AG04450 (cell line): Measurements from ENCODE around the gene PSTPIP1. TPM values are rescaled to one million over a fixed set of nuclear protein-coding genes. Genes with fewer than 3 reads are reported as not detected.

ENCODE experiments used
- CTCF ChIA-PET: fragments of 300-600, 350-600 bp; formaldehyde crosslinking; extraction: SDS; loops from one replicate; lab custom pipeline; 2022; ENCODE audit warnings: antibody characterized with exemption, inconsistent platforms; lab: Charles Lee
- POLR2A ChIA-PET: fragments of 350-600 bp; formaldehyde crosslinking; extraction: SDS; loops from one replicate; lab custom pipeline; 2021; ENCODE audit warnings: antibody characterized with exemption, inconsistent platforms; lab: Yijun Ruan, JAX
- DNase-seq: peaks from one replicate; pipeline ENCODE4 v3.0.0-alpha.2; 2011; ENCODE audit warnings: low read depth, low spot score
- H3K27ac ChIP-seq: one replicate; pipeline ENCODE4 v1.5.1; 2012; ENCODE audit warnings: low read depth, low read length, control low read depth
- H3K27me3 ChIP-seq: one replicate; pipeline ENCODE4 v1.6.0; 2012; ENCODE audit warnings: low read length; ENCODE audit not compliant: control insufficient read depth, insufficient read depth
- H3K4me3 ChIP-seq: 2 replicates; pipeline ENCODE4 v1.5.1; 2011; ENCODE audit warnings: mild to moderate bottlenecking, low read depth, low read length, control low read depth
- H3K9me3 ChIP-seq: 2 replicates; pipeline ENCODE4 v1.5.1; 2012; ENCODE audit warnings: low read length; ENCODE audit not compliant: control insufficient read depth, insufficient read depth
- CTCF ChIP-seq: IDR thresholded peaks from 2 replicates; pipeline ENCODE4 v1.5.1; 2011; ENCODE audit warnings: low read depth, low read length, control low read depth, inconsistent platforms
- polyA plus RNA-seq: library from polyadenylated mRNA; depleted of rRNA; stranded (reverse); fragments of >200 nt; gene quantifications from 2 replicates; pipeline ENCODE4 v1.2.3, GENCODE V29; 2011

Gene PSTPIP1
- polyA plus RNA-seq, 1 experiment: 0.21 TPM

GRCh38 chr15:77052556-77052955 lies 57.6 kb downstream of the PSTPIP1 start:
- DNase-seq: no peak
- Histone ChIP-seq H3K27me3 (no peaks in the 10 kb centered on the region), H3K9me3 (no peaks in the 10 kb centered on the region), H3K4me3 (no peak overlapping the region), H3K27ac (no peak overlapping the region)
- no peak for TF ChIP-seq CTCF
- ChIA-PET POLR2A (interaction anchor here (1.0 kb wide), 1 partner anchor 19 kb away, joined by 3 read pairs; the partner anchor contains the start of gene TSPAN3), CTCF (no interaction called here)

GRCh38 chr15:77053709-77054108 lies 58.8 kb downstream of the PSTPIP1 start:
- H3K27me3 ChIP-seq: no peaks in the 10 kb centered on the region
- POLR2A ChIA-PET: no interaction called here
- H3K27ac ChIP-seq: no peak overlapping the region
- no peak for DNase-seq
- H3K4me3 ChIP-seq: no peak overlapping the region
- H3K9me3 ChIP-seq: no peaks in the 10 kb centered on the region
- CTCF ChIA-PET: no interaction called here
- TF ChIP-seq CTCF: no peak

- Histone ChIP-seq H3K4me3 (no peak overlapping the region), H3K27me3 (no peaks in the 10 kb centered on the region), H3K27ac (no peak overlapping the region), H3K9me3 (no peaks in the 10 kb centered on the region)
- no peak for DNase-seq
- POLR2A ChIA-PET: interaction anchor here (1.1 kb wide), 1 partner anchor 9 kb away, joined by 3 read pairs; no protein-coding TSS in a partner anchor
- no peak for TF ChIP-seq CTCF
- CTCF ChIA-PET: interaction anchor here (1.0 to 1.1 kb wide), 3 partner anchors 12 to 486 kb away, joined by 3 to 6 read pairs (median 6); no protein-coding TSS in a partner anchor
These were observed 62.1 kb downstream of the PSTPIP1 start for GRCh38 chr15:77057072-77057471.

- ChIA-PET CTCF (no interaction called here), POLR2A (interaction anchor here (1.1 kb wide), 1 partner anchor 9 kb away, joined by 3 read pairs; no protein-coding TSS in a partner anchor)
- Histone ChIP-seq H3K27ac (no peak overlapping the region), H3K27me3 (no peaks in the 10 kb centered on the region), H3K9me3 (no peaks in the 10 kb centered on the region), H3K4me3 (no peak overlapping the region)
- DNase-seq: no peak
- no peak for TF ChIP-seq CTCF
These were observed 62.8 kb downstream of the PSTPIP1 start for GRCh38 chr15:77057685-77058084.

GRCh38 chr15:77058468-77058867 lies 63.5 kb downstream of the PSTPIP1 start:
- no peak for TF ChIP-seq CTCF
- POLR2A ChIA-PET: no interaction called here
- DNase-seq: no peak

More at GRCh38 chr15:77058468-77058867, 63.5 kb downstream of the PSTPIP1 start:
- CTCF ChIA-PET: interaction anchor here (0.8 to 1.3 kb wide), 2 partner anchors 60 to 485 kb away, joined by 3 read pairs; no protein-coding TSS in a partner anchor
- H3K4me3 ChIP-seq: no peak overlapping the region
- no peaks in the 10 kb centered on the region for H3K9me3 ChIP-seq
- no peaks in the 10 kb centered on the region for H3K27me3 ChIP-seq
- no peak overlapping the region for H3K27ac ChIP-seq
